AG04450 (cell line): Measurements from ENCODE around the gene TBX1. TPM values are rescaled to one million over a fixed set of nuclear protein-coding genes. Genes with fewer than 3 reads are reported as not detected.

Experiments
- CTCF ChIA-PET: fragments of 300-600, 350-600 bp; formaldehyde crosslinking; extraction: SDS; loops from one replicate; lab custom pipeline; 2022; ENCODE audit warnings: antibody characterized with exemption, inconsistent platforms; lab: Charles Lee
- POLR2A ChIA-PET: fragments of 350-600 bp; formaldehyde crosslinking; extraction: SDS; loops from one replicate; lab custom pipeline; 2021; ENCODE audit warnings: antibody characterized with exemption, inconsistent platforms; lab: Yijun Ruan, JAX
- DNase-seq: peaks from one replicate; pipeline ENCODE4 v3.0.0-alpha.2; 2011; ENCODE audit warnings: low read depth, low spot score
- H3K27ac ChIP-seq: one replicate; pipeline ENCODE4 v1.5.1; 2012; ENCODE audit warnings: low read depth, low read length, control low read depth
- H3K27me3 ChIP-seq: one replicate; pipeline ENCODE4 v1.6.0; 2012; ENCODE audit warnings: low read length; ENCODE audit not compliant: control insufficient read depth, insufficient read depth
- H3K4me3 ChIP-seq: 2 replicates; pipeline ENCODE4 v1.5.1; 2011; ENCODE audit warnings: mild to moderate bottlenecking, low read depth, low read length, control low read depth
- H3K9me3 ChIP-seq: 2 replicates; pipeline ENCODE4 v1.5.1; 2012; ENCODE audit warnings: low read length; ENCODE audit not compliant: control insufficient read depth, insufficient read depth
- polyA plus RNA-seq: library from polyadenylated mRNA; depleted of rRNA; stranded (reverse); fragments of >200 nt; gene quantifications from 2 replicates; pipeline ENCODE4 v1.2.3, GENCODE V29; 2011
- TF ChIP-seq, protein P1 (sequence below): IDR thresholded peaks from 2 replicates; pipeline ENCODE4 v1.5.1; 2011; ENCODE audit warnings: low read depth, low read length, control low read depth, inconsistent platforms

The TBX1 gene
- polyA plus RNA-seq, 1 experiment: not detected

GRCh38 chr22:19753090-19753842, 7.3 kb upstream of the TBX1 start:
- Histone ChIP-seq H3K9me3 (no peaks in the 10 kb centered on the region; the same call in 1 of the 2 replicates), H3K27me3 (peaks cover 64% of the 10 kb centered on the region), H3K4me3 (no peak overlapping the region), H3K27ac (no peak overlapping the region)
- ChIA-PET POLR2A (interaction anchor here (1.0 kb wide), 1 partner anchor 12 kb away, joined by 3 read pairs; no protein-coding TSS in a partner anchor), CTCF (no interaction called here)
- no peak for DNase-seq
- TF ChIP-seq, protein P1, sequence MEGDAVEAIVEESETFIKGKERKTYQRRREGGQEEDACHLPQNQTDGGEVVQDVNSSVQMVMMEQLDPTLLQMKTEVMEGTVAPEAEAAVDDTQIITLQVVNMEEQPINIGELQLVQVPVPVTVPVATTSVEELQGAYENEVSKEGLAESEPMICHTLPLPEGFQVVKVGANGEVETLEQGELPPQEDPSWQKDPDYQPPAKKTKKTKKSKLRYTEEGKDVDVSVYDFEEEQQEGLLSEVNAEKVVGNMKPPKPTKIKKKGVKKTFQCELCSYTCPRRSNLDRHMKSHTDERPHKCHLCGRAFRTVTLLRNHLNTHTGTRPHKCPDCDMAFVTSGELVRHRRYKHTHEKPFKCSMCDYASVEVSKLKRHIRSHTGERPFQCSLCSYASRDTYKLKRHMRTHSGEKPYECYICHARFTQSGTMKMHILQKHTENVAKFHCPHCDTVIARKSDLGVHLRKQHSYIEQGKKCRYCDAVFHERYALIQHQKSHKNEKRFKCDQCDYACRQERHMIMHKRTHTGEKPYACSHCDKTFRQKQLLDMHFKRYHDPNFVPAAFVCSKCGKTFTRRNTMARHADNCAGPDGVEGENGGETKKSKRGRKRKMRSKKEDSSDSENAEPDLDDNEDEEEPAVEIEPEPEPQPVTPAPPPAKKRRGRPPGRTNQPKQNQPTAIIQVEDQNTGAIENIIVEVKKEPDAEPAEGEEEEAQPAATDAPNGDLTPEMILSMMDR: no peak

GRCh38 chr22:19753996-19754700, 6.4 kb upstream of the TBX1 start:
- Histone ChIP-seq H3K27me3 (peaks cover 68% of the 10 kb centered on the region), H3K4me3 (no peak overlapping the region), H3K27ac (no peak overlapping the region), H3K9me3 (no peaks in the 10 kb centered on the region; the same call in 1 of the 2 replicates)
- DNase-seq: no peak
- TF ChIP-seq, protein P1: no peak
- ChIA-PET CTCF (no interaction called here), POLR2A (interaction anchor here (1.0 to 1.3 kb wide), 2 partner anchors 12 to 22 kb away, joined by 3 read pairs; no protein-coding TSS in a partner anchor)

DNA sequence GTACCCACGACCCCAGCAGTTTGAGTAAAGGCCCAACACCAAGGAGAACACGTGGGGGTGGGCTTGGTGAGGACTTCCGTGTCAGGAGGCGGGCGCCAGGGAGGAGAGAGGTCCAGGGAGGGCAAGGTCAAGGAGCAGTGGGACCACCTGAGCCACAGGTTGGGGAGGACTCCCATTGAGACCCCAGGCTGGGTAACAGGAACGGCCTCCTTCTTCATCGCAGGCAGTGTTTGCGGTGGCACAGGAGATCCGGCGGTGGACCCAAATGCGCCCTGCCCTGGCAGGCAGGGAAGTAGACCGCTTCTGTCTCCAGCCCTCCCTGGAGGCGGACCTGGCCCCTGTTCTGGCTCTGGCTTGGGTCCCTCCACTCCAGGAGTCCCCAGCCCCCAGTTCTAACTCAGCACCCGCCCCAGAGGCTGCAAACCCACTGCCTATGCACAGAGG, 5.9 kb upstream of the TBX1 start:
- POLR2A ChIA-PET: interaction anchor here (1.3 kb wide), 1 partner anchor 21 kb away, joined by 3 read pairs; no protein-coding TSS in a partner anchor
- CTCF ChIA-PET: no interaction called here
- no peak overlapping the region for H3K4me3 ChIP-seq
- H3K27ac ChIP-seq: no peak overlapping the region
- peaks cover 73% of the 10 kb centered on the region for H3K27me3 ChIP-seq
- DNase-seq: no peak
- no peaks in the 10 kb centered on the region; the same call in 1 of the 2 replicates for H3K9me3 ChIP-seq
- TF ChIP-seq, protein P1: no peak

DNA sequence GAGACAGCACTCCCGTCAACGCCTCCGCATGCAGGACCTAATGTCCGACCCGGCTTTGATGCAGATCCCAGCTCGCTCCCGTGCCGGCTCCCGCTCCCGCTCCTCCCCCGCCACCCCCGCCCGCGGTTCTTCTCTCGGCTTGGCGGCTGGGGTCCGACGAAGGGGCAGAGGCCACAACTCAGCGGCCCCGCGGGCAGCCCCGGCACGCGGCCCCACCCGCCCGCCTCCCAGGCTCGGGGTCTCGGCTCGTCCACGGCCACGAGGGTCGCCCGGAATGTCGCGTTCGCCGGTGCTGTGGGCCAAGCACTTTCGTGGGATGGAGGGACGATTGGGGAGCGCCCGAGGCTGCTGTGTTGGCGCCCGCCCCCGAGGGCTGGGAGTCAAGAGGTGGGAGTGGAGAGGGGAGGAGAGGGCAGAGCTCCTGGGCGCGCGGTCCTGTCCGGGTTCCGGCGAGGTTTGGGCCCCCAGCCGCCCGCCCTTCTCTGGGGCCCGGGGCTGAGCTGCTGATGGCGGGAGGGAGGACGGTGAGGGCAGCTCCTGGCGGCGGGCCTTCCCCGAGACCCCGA, 5.3 kb upstream of the TBX1 start:
- TF ChIP-seq, protein P1: no peak
- CTCF ChIA-PET: no interaction called here
- Histone ChIP-seq H3K4me3 (no peak overlapping the region), H3K27me3 (peaks cover 77% of the 10 kb centered on the region), H3K9me3 (no peaks in the 10 kb centered on the region; the same call in 1 of the 2 replicates), H3K27ac (no peak overlapping the region)
- POLR2A ChIA-PET: interaction anchor here (1.3 kb wide), 1 partner anchor 21 kb away, joined by 3 read pairs; no protein-coding TSS in a partner anchor
- no peak for DNase-seq
